ENCODE measurements around the gene SSNA1.

SSNA1 gene

GRCh38 chr9:137163365-137163715 lies 25.1 kb upstream of the SSNA1 start:
- H3K4me3 ChIP-seq (ENCODE audit: severe bottlenecking), result peak overlapping the region; percentile 11

DNA sequence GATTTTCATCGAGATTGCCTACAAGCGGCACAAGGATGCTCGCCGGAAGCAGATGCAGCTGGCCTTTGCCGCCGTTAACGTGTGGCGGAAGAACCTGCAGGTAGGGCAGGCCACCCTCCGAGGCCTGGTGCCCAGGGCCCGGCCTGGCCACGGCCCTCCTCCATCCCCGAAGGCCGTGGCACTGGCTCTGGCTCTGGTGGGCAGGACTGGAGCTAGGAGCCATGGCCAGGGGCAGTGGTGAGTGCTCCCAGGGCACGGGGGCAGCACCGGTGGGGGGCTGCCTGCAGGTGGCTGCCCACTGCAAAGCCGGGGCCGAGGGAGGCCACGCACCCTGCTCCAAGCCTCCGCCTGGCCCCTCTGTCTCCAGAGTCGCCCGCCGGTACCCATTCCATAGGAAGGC lies 24.7 kb upstream of the SSNA1 start:
- DNase-seq (ENCODE audit: low spot score), result no peak
- no peak for ATAC-seq (ENCODE audit: low read depth)
- no peak overlapping the region for H3K4me3 ChIP-seq (ENCODE audit: severe bottlenecking)
- H3K4me1 ChIP-seq (ENCODE audit: insufficient read depth, poor library complexity, severe bottlenecking), result no peaks in the 10 kb centered on the region
- peaks cover 75% of the 10 kb centered on the region for H3K27me3 ChIP-seq (ENCODE audit: insufficient read depth, poor library complexity, severe bottlenecking)
- H3K27ac ChIP-seq (ENCODE audit: poor library complexity, severe bottlenecking), result no peak overlapping the region
- TF ChIP-seq, protein P1, sequence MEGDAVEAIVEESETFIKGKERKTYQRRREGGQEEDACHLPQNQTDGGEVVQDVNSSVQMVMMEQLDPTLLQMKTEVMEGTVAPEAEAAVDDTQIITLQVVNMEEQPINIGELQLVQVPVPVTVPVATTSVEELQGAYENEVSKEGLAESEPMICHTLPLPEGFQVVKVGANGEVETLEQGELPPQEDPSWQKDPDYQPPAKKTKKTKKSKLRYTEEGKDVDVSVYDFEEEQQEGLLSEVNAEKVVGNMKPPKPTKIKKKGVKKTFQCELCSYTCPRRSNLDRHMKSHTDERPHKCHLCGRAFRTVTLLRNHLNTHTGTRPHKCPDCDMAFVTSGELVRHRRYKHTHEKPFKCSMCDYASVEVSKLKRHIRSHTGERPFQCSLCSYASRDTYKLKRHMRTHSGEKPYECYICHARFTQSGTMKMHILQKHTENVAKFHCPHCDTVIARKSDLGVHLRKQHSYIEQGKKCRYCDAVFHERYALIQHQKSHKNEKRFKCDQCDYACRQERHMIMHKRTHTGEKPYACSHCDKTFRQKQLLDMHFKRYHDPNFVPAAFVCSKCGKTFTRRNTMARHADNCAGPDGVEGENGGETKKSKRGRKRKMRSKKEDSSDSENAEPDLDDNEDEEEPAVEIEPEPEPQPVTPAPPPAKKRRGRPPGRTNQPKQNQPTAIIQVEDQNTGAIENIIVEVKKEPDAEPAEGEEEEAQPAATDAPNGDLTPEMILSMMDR (IDR thresholded peaks at IDR 0.05; ENCODE audit: poor library complexity, severe bottlenecking), result no peak
- no peaks in the 10 kb centered on the region for H3K36me3 ChIP-seq (ENCODE audit: low read depth)
- H3K9me3 ChIP-seq (ENCODE audit: severe bottlenecking), result no peaks in the 10 kb centered on the region

More at GRCh38 chr9:137163365-137163715, 25.1 kb upstream of the SSNA1 start:
- peaks cover 70% of the 10 kb centered on the region for H3K27me3 ChIP-seq (ENCODE audit: insufficient read depth, poor library complexity, severe bottlenecking)
- H3K27ac ChIP-seq (ENCODE audit: poor library complexity, severe bottlenecking), result no peak overlapping the region
- no peaks in the 10 kb centered on the region for H3K36me3 ChIP-seq (ENCODE audit: low read depth)
- DNase-seq (ENCODE audit: low spot score), result no peak
- ATAC-seq (ENCODE audit: low read depth), result peak; percentile 7; the same call in 2 of the 3 replicates
- TF ChIP-seq, protein P1 (IDR thresholded peaks at IDR 0.05; ENCODE audit: poor library complexity, severe bottlenecking), result no peak
- no peaks in the 10 kb centered on the region for H3K9me3 ChIP-seq (ENCODE audit: severe bottlenecking)
- no peaks in the 10 kb centered on the region for H3K4me1 ChIP-seq (ENCODE audit: insufficient read depth, poor library complexity, severe bottlenecking)

DNA sequence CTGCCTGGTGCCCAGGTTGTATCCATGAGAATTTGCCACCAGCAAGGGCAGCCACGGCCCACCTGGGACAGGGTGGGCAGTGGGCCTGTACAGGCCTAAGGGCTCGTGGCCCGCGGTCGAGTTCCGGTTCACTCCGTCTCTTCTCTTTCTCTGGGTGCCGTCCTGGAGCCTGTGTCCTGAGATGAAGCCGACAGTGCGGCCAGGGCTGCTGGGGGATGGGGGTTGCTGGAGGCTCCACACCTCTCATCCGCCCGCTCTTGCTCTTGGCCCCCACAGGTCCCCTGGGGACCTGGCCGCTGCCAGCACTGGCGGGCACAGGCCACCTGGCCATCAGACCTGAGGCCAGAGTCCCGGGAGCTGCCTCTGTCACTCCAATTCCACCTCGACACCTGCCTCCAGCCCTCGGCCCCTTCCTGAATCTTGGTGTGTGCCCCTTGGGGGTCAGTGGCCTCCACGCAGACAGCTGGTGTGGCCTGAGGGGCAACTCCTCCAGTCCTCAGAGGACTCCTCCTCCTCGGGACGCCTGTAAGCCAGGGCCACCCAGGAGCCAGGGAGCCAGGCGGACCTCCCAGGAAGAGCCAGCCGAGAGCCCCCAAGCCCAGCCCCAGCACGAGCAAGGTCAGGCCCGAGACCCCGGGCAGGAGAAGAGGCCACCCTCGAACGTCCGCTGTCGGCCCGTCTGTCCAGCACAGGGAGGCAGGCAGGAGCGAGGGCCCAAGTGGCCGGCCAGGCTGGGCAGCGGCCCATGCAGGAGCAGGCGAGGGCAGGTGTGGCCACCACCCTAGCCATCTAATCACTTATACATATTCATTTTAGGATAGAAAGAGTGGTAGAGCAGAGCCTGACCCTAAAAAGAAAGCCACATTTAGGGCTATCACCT lies 23.9 kb upstream of the SSNA1 start:
- Histone ChIP-seq H3K9me3 (ENCODE audit: severe bottlenecking) (no peaks in the 10 kb centered on the region), H3K4me3 (ENCODE audit: severe bottlenecking) (no peak overlapping the region), H3K4me1 (ENCODE audit: insufficient read depth, poor library complexity, severe bottlenecking) (no peaks in the 10 kb centered on the region), H3K36me3 (ENCODE audit: low read depth) (no peaks in the 10 kb centered on the region), H3K27me3 (ENCODE audit: insufficient read depth, poor library complexity, severe bottlenecking) (peaks cover 74% of the 10 kb centered on the region), H3K27ac (ENCODE audit: poor library complexity, severe bottlenecking) (no peak overlapping the region)
- TF ChIP-seq, protein P1 (IDR thresholded peaks at IDR 0.05; ENCODE audit: poor library complexity, severe bottlenecking), result no peak
- DNase-seq (ENCODE audit: low spot score) (no peak), ATAC-seq (ENCODE audit: low read depth) (no peak)

GRCh38 chr9:137165250-137165836 lies 23.1 kb upstream of the SSNA1 start:
- no peak for ATAC-seq (ENCODE audit: low read depth)
- no peaks in the 10 kb centered on the region for H3K9me3 ChIP-seq (ENCODE audit: severe bottlenecking)
- H3K27me3 ChIP-seq (ENCODE audit: insufficient read depth, poor library complexity, severe bottlenecking), result peaks cover 76% of the 10 kb centered on the region
- no peak overlapping the region for H3K27ac ChIP-seq (ENCODE audit: poor library complexity, severe bottlenecking)
- no peak for DNase-seq (ENCODE audit: low spot score)
- TF ChIP-seq, protein P1 (IDR thresholded peaks at IDR 0.05; ENCODE audit: poor library complexity, severe bottlenecking), result no peak
- H3K4me1 ChIP-seq (ENCODE audit: insufficient read depth, poor library complexity, severe bottlenecking), result no peaks in the 10 kb centered on the region
- H3K4me3 ChIP-seq (ENCODE audit: severe bottlenecking), result no peak overlapping the region
- H3K36me3 ChIP-seq (ENCODE audit: low read depth), result no peaks in the 10 kb centered on the region
